H4 (cell line): ENCODE measurements around the gene SLC29A1. TPM values are rescaled to one million over a fixed set of nuclear protein-coding genes. Genes with fewer than 3 reads are reported as not detected.

Experiments
- total RNA-seq: library from RNA; depleted of rRNA; stranded (reverse); fragments of >200 nt; shearing (Covaris generic); gene quantifications from 2 replicates; pipeline ENCODE4 v1.2.3, GENCODE V29; 2014; rRNA removed

Gene SLC29A1
- total RNA-seq, 1 experiment from 2014 or later, result 33.8 TPM

Other genes starting within 250 kb of the SLC29A1 start
- gene MRPL14, start 96.1 kb upstream of the SLC29A1 start, total RNA-seq, result 136 and 145 TPM in 2 replicates
- 15.8 and 28.6 TPM in 2 replicates for gene TMEM63B, start 96.0 kb upstream of the SLC29A1 start, total RNA-seq
- gene CAPN11, start 64.8 kb upstream of the SLC29A1 start, total RNA-seq, result not detected in 2 replicates
- not detected in 2 replicates for gene MYMX, start 6.7 kb upstream of the SLC29A1 start, total RNA-seq
- gene HSP90AB1, start 23.5 kb downstream of the SLC29A1 start, total RNA-seq, result 2,045 and 2,316 TPM in 2 replicates
- gene SLC35B2, start 33.9 kb downstream of the SLC29A1 start, total RNA-seq, result 177 and 195 TPM in 2 replicates
- 11.2 and 12.4 TPM in 2 replicates for gene NFKBIE, start 42.0 kb downstream of the SLC29A1 start, total RNA-seq
- 0.37 TPM in 1 of 2 replicates, not detected in the other for gene TMEM151B, start 46.9 kb downstream of the SLC29A1 start, total RNA-seq
- 9.5 and 14.0 TPM in 2 replicates for gene AARS2, start 89.8 kb downstream of the SLC29A1 start, total RNA-seq
- gene SPATS1, start 119.1 kb downstream of the SLC29A1 start, total RNA-seq, result not detected in 2 replicates
- gene CDC5L, start 164.1 kb downstream of the SLC29A1 start, total RNA-seq, result 29.0 and 34.7 TPM in 2 replicates